ENCODE measurements around the gene SMARCD1.

The SMARCD1 gene

GRCh38 chr12:50059440-50060119 is 25.6 kb upstream of the SMARCD1 start:
- in situ Hi-C loops (cut with HindIII; ENCODE audit: low pct_unique_long_range_greater_than_20kb, low sequenced_read_pairs), result no loop called here
- no peak for TF ChIP-seq JUND (IDR thresholded peaks at IDR 0.05; ENCODE audit: low read depth)
- DNase-seq (ENCODE audit: low read depth in 1 of 2, low spot score in 1 of 2), result no peak

- in situ Hi-C loops (cut with HindIII; ENCODE audit: low pct_unique_long_range_greater_than_20kb, low sequenced_read_pairs), result no loop called here
- no peak for TF ChIP-seq JUND (IDR thresholded peaks at IDR 0.05; ENCODE audit: low read depth)
These were observed 25.0 kb upstream of the SMARCD1 start for GRCh38 chr12:50060120-50060468.

GRCh38 chr12:50061171-50061570 is 24.0 kb upstream of the SMARCD1 start:
- TF ChIP-seq JUND (IDR thresholded peaks at IDR 0.05; ENCODE audit: low read depth), result no peak
- no peak for DNase-seq (ENCODE audit: low read depth in 1 of 2, low spot score in 1 of 2)
- in situ Hi-C loops (cut with HindIII; ENCODE audit: low pct_unique_long_range_greater_than_20kb, low sequenced_read_pairs), result no loop called here

More at GRCh38 chr12:50060120-50060468, 25.0 kb upstream of the SMARCD1 start:
- DNase-seq (ENCODE audit: low read depth in 1 of 2, low spot score in 1 of 2), result no peak

- TF ChIP-seq JUND (IDR thresholded peaks at IDR 0.05; ENCODE audit: low read depth), result no peak
- in situ Hi-C loops (cut with HindIII; ENCODE audit: low pct_unique_long_range_greater_than_20kb, low sequenced_read_pairs), result no loop called here
- DNase-seq (ENCODE audit: low read depth in 1 of 2, low spot score in 1 of 2), result no peak
These were observed 23.0 kb upstream of the SMARCD1 start for GRCh38 chr12:50061946-50062686.

DNA sequence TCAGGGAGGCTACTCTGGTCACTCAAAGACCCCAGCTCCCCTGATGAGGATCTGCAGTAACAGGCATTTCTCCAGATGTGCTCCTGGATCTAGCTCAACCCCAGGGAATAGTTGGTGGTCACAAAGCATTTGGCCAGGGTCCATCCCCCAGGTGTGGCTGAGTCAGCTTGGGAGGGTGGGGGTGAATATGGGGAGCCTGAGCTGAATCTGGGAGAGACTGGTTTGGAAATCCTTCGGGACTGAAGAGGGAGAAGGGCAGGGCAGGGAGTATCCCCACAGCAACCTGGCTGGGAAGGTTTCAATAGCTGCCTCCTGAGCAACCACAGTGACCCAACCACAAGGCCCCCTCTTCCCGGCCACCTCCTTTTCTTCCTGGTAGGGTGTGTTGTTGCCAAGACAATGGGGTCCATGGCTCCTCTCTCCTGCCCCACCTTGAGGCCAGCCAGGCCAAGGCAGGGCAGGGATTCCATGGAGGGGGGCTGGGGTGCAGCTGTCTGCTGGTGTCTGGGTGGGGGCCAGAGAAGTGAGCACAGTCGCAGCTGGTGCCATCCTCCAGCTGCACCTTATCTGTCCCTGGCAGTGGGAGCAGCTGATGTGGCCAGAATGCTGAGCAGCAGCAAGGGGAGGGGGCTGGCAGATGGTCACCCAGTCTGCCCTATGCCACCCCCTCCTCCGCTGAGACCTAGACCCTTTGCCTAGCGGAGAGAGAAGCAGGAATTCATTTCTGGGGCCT is 22.2 kb upstream of the SMARCD1 start:
- TF ChIP-seq JUND (IDR thresholded peaks at IDR 0.05; ENCODE audit: low read depth), result no peak
- DNase-seq (ENCODE audit: low read depth in 1 of 2, low spot score in 1 of 2), result no peak
- in situ Hi-C loops (cut with HindIII; ENCODE audit: low pct_unique_long_range_greater_than_20kb, low sequenced_read_pairs), result no loop called here

DNA sequence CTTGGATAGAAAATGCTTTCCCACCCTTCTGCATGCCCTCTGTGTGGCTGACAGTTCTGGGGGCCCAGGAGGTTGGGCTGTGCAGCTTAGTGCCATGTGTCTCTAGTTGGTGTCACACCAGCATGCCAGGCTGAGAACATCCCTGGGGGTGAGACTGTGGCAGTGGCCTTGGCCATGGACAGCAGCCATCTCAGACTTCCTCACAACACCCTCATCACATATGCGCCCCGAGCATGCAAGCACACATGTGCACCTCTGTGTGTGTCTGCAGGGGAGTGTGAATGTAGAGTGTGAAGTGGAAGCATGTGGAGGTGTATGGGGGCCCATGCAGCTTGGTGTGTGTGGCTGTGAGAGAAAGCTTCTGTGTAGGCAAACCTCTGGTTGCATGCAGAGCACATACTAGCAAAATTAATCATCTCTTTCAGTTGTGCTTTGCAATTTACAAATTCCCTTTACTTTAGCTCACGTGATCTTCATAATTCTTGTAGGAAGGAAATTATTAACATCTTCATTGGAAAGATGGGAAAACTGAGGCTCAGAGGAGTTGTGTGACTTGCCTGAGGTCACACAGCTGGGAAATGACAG is 19.3 kb upstream of the SMARCD1 start:
- DNase-seq (ENCODE audit: low read depth in 1 of 2, low spot score in 1 of 2), result no peak
- no peak for TF ChIP-seq JUND (IDR thresholded peaks at IDR 0.05; ENCODE audit: low read depth)
- in situ Hi-C loops (cut with HindIII; ENCODE audit: low pct_unique_long_range_greater_than_20kb, low sequenced_read_pairs), result no loop called here

DNA sequence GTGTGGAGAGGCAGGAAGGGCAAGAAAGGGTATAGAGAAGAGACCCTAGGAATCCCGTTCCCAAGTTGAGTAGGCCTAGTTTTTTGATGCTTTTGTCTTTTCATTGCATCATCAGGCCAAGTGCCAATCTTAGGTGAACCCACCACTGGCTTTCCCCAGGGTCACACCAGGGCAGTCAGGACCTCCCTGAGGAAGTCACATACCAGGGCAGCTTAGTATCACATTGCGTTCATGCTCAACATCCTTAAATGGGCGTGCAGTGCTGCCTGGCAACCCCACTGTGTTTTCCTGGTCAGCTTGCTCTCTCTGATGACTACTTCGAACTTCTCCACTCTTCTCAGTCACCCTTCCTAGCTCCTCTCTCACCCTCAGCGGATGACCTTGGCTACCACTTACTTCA is 18.7 kb upstream of the SMARCD1 start:
- DNase-seq (ENCODE audit: low read depth in 1 of 2, low spot score in 1 of 2), result no peak
- no peak for TF ChIP-seq JUND (IDR thresholded peaks at IDR 0.05; ENCODE audit: low read depth)
- in situ Hi-C loops (cut with HindIII; ENCODE audit: low pct_unique_long_range_greater_than_20kb, low sequenced_read_pairs), result no loop called here

- DNase-seq (ENCODE audit: low read depth in 1 of 2, low spot score in 1 of 2), result no peak
- TF ChIP-seq JUND (IDR thresholded peaks at IDR 0.05; ENCODE audit: low read depth), result no peak
- in situ Hi-C loops (cut with HindIII; ENCODE audit: low pct_unique_long_range_greater_than_20kb, low sequenced_read_pairs), result no loop called here
These were observed 16.1 kb upstream of the SMARCD1 start for GRCh38 chr12:50069069-50069468.

GRCh38 chr12:50069539-50069938 is 15.6 kb upstream of the SMARCD1 start:
- DNase-seq (ENCODE audit: low read depth in 1 of 2, low spot score in 1 of 2), result no peak
- in situ Hi-C loops (cut with HindIII; ENCODE audit: low pct_unique_long_range_greater_than_20kb, low sequenced_read_pairs), result no loop called here

DNA sequence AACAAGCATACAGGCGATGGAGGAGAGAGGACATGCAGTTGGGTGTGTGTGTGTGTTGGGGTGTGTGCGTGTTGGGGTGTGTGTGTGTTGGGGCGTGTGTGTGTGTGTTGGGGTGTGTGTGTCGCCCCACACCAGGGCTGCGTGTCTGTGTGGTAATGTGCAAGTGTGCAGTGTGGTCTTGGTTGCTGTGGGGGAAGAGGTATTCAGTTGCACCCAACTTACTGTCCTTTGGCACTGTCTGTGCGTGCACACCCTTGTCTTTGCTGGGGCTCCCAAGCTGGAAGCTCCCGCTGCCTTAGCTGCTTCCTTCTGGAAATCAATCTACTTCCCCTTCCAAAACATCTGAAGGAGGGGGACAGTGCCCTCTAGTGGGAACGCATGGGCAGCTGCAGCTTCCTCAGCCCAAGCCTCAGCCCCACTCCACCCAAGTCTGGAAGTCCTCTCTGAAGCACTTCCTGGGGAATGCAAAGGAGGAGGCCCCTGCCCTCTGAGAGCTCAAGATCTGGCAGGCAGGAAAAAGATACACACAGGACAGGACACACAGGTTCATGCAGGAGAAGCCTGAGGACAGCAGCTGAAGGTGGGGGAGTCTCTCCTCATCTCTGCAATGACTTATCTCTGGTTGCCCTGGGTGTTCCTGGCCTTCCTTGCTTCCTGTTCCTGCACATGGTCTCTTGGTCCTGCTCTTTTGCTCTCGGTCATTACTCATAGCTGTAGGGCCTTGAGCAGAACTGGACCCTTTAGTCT is 14.7 kb upstream of the SMARCD1 start:
- in situ Hi-C loops (cut with HindIII; ENCODE audit: low pct_unique_long_range_greater_than_20kb, low sequenced_read_pairs), result no loop called here
- TF ChIP-seq JUND (IDR thresholded peaks at IDR 0.05; ENCODE audit: low read depth), result no peak
- peak; percentile 60 to 91 for DNase-seq (ENCODE audit: low read depth in 1 of 2, low spot score in 1 of 2)

More at GRCh38 chr12:50069539-50069938, 15.6 kb upstream of the SMARCD1 start:
- TF ChIP-seq JUND (IDR thresholded peaks at IDR 0.05; ENCODE audit: low read depth), result no peak

- no peak for TF ChIP-seq JUND (IDR thresholded peaks at IDR 0.05; ENCODE audit: low read depth)
- no peak for DNase-seq (ENCODE audit: low read depth in 1 of 2, low spot score in 1 of 2)
- in situ Hi-C loops (cut with HindIII; ENCODE audit: low pct_unique_long_range_greater_than_20kb, low sequenced_read_pairs), result no loop called here
These were observed 12.8 kb upstream of the SMARCD1 start for GRCh38 chr12:50072198-50072907.
